SK-N-SH treated with all-trans-retinoic acid at 6 μM for 48 hours (cell line): ENCODE results near the gene IL17RD.

Experiments
- ATAC-seq: fragments of 200-7000 bp; cut with Tn5 transposase; 3 replicates; pipeline ENCODE4 v1.9.1; 2020; ENCODE audit warnings: mild to moderate bottlenecking, moderate library complexity
- ARNTL ChIP-seq: fragments of 450-650 bp; formaldehyde crosslinking; IDR thresholded peaks from 2 replicates; pipeline ENCODE4 v1.5.0; 2020; ENCODE audit warnings: low read depth, mild to moderate bottlenecking, moderate library complexity, borderline replicate concordance
- BACH2 ChIP-seq: fragments of 250-450 bp; sonication (Bioruptor Pico); IDR thresholded peaks from 2 replicates; pipeline ENCODE4 v1.9.0; 2021; ENCODE audit warnings: mild to moderate bottlenecking, borderline replicate concordance
- CREB5 ChIP-seq: fragments of 250-450 bp; sonication (Bioruptor Pico); IDR thresholded peaks from 2 replicates; pipeline ENCODE4 v1.5.1; 2020; ENCODE audit warnings: low read depth, mild to moderate bottlenecking, moderate library complexity
- CSDC2 ChIP-seq: fragments of 250-450 bp; sonication (Bioruptor Pico); IDR thresholded peaks from 2 replicates; pipeline ENCODE4 v1.5.0; 2020; ENCODE audit warnings: mild to moderate bottlenecking, moderate library complexity
- CSRNP3 ChIP-seq: fragments of 250-450 bp; sonication (Bioruptor Pico); IDR thresholded peaks from 2 replicates; pipeline ENCODE4 v1.5.1; 2021; ENCODE audit warnings: mild to moderate bottlenecking, moderate library complexity
- ESRRG ChIP-seq: fragments of 250-450 bp; sonication (Bioruptor Pico); IDR thresholded peaks from 2 replicates; pipeline ENCODE4 v1.6.1; 2021; ENCODE audit warnings: mild to moderate bottlenecking
- OSR1 ChIP-seq: fragments of 250-450 bp; sonication (Bioruptor Pico); IDR thresholded peaks from 2 replicates; pipeline ENCODE4 v1.8.0; 2022; ENCODE audit warnings: moderate library complexity, mild to moderate bottlenecking, inconsistent platforms
- POU6F1 ChIP-seq: fragments of 250-450 bp; sonication (Bioruptor Pico); IDR thresholded peaks from 2 replicates; pipeline ENCODE4 v1.8.0; 2021; ENCODE audit warnings: low read depth, mild to moderate bottlenecking, moderate library complexity, borderline replicate concordance
- RARB ChIP-seq: fragments of 250-450 bp; sonication (Bioruptor Pico); IDR thresholded peaks from 2 replicates; pipeline ENCODE4 v1.8.0; 2021; ENCODE audit warnings: mild to moderate bottlenecking, moderate library complexity
- SNAI2 ChIP-seq: fragments of 250-450 bp; sonication (Bioruptor Pico); IDR thresholded peaks from 2 replicates; pipeline ENCODE4 v1.5.0; 2020; ENCODE audit warnings: mild to moderate bottlenecking, moderate library complexity
- TCF4 ChIP-seq: fragments of 250-450 bp; sonication (Bioruptor Pico); IDR thresholded peaks from 2 replicates; pipeline ENCODE4 v1.8.0; 2021; ENCODE audit warnings: mild to moderate bottlenecking, moderate library complexity, borderline replicate concordance
- TOX ChIP-seq: fragments of 250-450 bp; sonication (Bioruptor Pico); IDR thresholded peaks from 2 replicates; pipeline ENCODE4 v1.8.0; 2021; ENCODE audit warnings: mild to moderate bottlenecking, moderate library complexity, borderline replicate concordance
- TSHZ2 ChIP-seq: fragments of 250-450 bp; sonication (Bioruptor Pico); IDR thresholded peaks from 2 replicates; pipeline ENCODE4 v1.5.0; 2020; ENCODE audit warnings: mild to moderate bottlenecking, moderate library complexity
- ZC3H10 ChIP-seq: fragments of 250-450 bp; sonication (Bioruptor Pico); IDR thresholded peaks from 2 replicates; pipeline ENCODE4 v1.5.1; 2021; ENCODE audit warnings: mild to moderate bottlenecking, moderate library complexity
- ZFP3 ChIP-seq: fragments of 250-450 bp; sonication (Bioruptor Pico); IDR thresholded peaks from 2 replicates; pipeline ENCODE4 v1.5.0; 2020; ENCODE audit warnings: mild to moderate bottlenecking, moderate library complexity
- ZFP30 ChIP-seq: fragments of 450-650 bp; formaldehyde crosslinking; IDR thresholded peaks from 2 replicates; pipeline ENCODE4 v1.5.0; 2022; ENCODE audit warnings: mild to moderate bottlenecking, moderate library complexity
- ZNF565 ChIP-seq: fragments of 450-650 bp; formaldehyde crosslinking; conservative IDR thresholded peaks from 2 replicates; pipeline ENCODE4 v1.5.0; 2020; ENCODE audit warnings: low read depth, mild to moderate bottlenecking, moderate library complexity
- ZNF70 ChIP-seq: fragments of 450-650 bp; formaldehyde crosslinking; IDR thresholded peaks from 2 replicates; pipeline ENCODE4 v1.5.0; 2020; ENCODE audit warnings: mild to moderate bottlenecking, moderate library complexity
- ZNF8 ChIP-seq: fragments of 450-650 bp; formaldehyde crosslinking; IDR thresholded peaks from 2 replicates; pipeline ENCODE4 v1.5.0; 2020; ENCODE audit warnings: mild to moderate bottlenecking, moderate library complexity
- TF ChIP-seq, protein P1 (sequence below): fragments of 250-450 bp; sonication (Bioruptor Pico); IDR thresholded peaks from 2 replicates; pipeline ENCODE4 v1.8.0; 2020; ENCODE audit warnings: mild to moderate bottlenecking, moderate library complexity, borderline replicate concordance

Gene IL17RD

GRCh38 chr3:57089043-57089442, 76.1 kb downstream of the IL17RD start:
- ATAC-seq, result no peak
- TF ChIP-seq ARNTL (CRISPR knock-in tag) (no peak), ZC3H10 (no peak), TSHZ2 (CRISPR knock-in tag) (no peak), ZFP3 (CRISPR knock-in tag) (no peak), SNAI2 (no peak), CSRNP3 (CRISPR knock-in tag) (no peak), CSDC2 (no peak), ZNF8 (no peak), ZNF565 (CRISPR knock-in tag) (no peak), TOX (no peak), ZNF70 (CRISPR knock-in tag) (no peak)
- TF ChIP-seq, protein P1, sequence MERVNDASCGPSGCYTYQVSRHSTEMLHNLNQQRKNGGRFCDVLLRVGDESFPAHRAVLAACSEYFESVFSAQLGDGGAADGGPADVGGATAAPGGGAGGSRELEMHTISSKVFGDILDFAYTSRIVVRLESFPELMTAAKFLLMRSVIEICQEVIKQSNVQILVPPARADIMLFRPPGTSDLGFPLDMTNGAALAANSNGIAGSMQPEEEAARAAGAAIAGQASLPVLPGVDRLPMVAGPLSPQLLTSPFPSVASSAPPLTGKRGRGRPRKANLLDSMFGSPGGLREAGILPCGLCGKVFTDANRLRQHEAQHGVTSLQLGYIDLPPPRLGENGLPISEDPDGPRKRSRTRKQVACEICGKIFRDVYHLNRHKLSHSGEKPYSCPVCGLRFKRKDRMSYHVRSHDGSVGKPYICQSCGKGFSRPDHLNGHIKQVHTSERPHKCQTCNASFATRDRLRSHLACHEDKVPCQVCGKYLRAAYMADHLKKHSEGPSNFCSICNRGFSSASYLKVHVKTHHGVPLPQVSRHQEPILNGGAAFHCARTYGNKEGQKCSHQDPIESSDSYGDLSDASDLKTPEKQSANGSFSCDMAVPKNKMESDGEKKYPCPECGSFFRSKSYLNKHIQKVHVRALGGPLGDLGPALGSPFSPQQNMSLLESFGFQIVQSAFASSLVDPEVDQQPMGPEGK (CRISPR knock-in tag), result no peak

DNA sequence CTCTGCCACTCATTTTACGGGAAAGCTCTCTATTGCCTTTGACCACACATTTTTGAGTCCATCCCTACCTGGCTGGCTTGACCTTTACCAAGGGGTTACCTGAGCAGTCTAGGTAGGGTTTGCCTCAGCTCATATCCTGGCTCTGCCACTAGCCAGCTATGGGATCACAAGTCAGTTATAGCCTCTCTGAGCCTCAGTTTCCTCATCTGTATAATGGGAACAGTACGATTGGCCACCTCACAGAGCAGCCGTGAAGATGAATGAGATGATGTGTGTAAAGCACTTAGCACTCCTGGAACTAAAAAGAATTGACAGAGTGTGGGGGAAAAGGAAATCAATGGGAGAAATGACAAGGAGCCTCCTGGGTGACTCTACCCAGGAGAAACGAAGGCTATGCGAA, 76.7 kb downstream of the IL17RD start:
- no peak for ATAC-seq
- TF ChIP-seq ZNF8 (no peak), SNAI2 (no peak), ZFP3 (CRISPR knock-in tag) (no peak), ESRRG (no peak), CREB5 (CRISPR knock-in tag) (no peak)

GRCh38 chr3:57087361-57088092, 77.6 kb downstream of the IL17RD start:
- no peak for ATAC-seq
- TF ChIP-seq TOX (no peak), ZNF565 (CRISPR knock-in tag) (no peak), ZFP30 (CRISPR knock-in tag) (no peak), BACH2 (CRISPR knock-in tag) (no peak), ZC3H10 (no peak), ZNF8 (no peak), RARB (CRISPR knock-in tag) (no peak), TCF4 (CRISPR knock-in tag) (no peak), POU6F1 (CRISPR knock-in tag) (no peak), CSRNP3 (CRISPR knock-in tag) (no peak), OSR1 (CRISPR knock-in tag) (no peak)
- TF ChIP-seq, protein P1 (CRISPR knock-in tag), result no peak
